Measurements from ENCODE around the gene MTFR2. TPM values are rescaled to one million over a fixed set of nuclear protein-coding genes. Genes with fewer than 3 reads are reported as not detected.
A peak's percentile ranks its signal among the peaks of the same experiment; 100 is the strongest.
"Not testable (repeated sequence)": the region's sequence is repeated elsewhere in the genome, so short reads cannot be mapped to it uniquely, and the experiment has no call there.

Gene MTFR2
- total RNA-seq, 1 donor from 2014 or later = 1.4 TPM

- ATAC-seq = peak; percentile 97
- Histone ChIP-seq H3K9me3 (no peaks in the 10 kb centered on the region), H3K36me3 (no peaks in the 10 kb centered on the region), H3K4me1 (peaks cover 5% of the 10 kb centered on the region), H3K27ac (no peak overlapping the region), H3K27me3 (no peaks in the 10 kb centered on the region), H3K4me3 (peak overlapping the region; percentile 18)
- intact Hi-C loops (cut with DNase I) = no loop called here
- DNase-seq = no peak
- TF ChIP-seq CTCF (IDR thresholded peaks at IDR 0.05) = peak; percentile 100
Measured at GRCh38 chr6:136226027-136226673, 24.0 kb downstream of the MTFR2 start.

- DNase-seq = no peak
- intact Hi-C loops (cut with DNase I) = no loop called here
- Histone ChIP-seq H3K4me3 (no peak overlapping the region), H3K27ac (no peak overlapping the region), H3K9me3 (no peaks in the 10 kb centered on the region), H3K27me3 (no peaks in the 10 kb centered on the region), H3K36me3 (no peaks in the 10 kb centered on the region), H3K4me1 (peaks cover 5% of the 10 kb centered on the region)
- no peak for TF ChIP-seq CTCF (IDR thresholded peaks at IDR 0.05)
- ATAC-seq = no peak
Measured at GRCh38 chr6:136225496-136225895, 24.6 kb downstream of the MTFR2 start.

- intact Hi-C loops (cut with DNase I); ATAC-seq: not testable (repeated sequence)
Measured at GRCh38 chr6:136224974-136225373, 25.1 kb downstream of the MTFR2 start.

GRCh38 chr6:136216503-136217401 is 33.4 kb downstream of the MTFR2 start:
- intact Hi-C loops (cut with DNase I) = no loop called here
- no peak overlapping the region for H3K27ac ChIP-seq
- H3K4me1 ChIP-seq = no peaks in the 10 kb centered on the region
- H3K4me3 ChIP-seq = no peak overlapping the region
- H3K9me3 ChIP-seq = no peaks in the 10 kb centered on the region
- no peaks in the 10 kb centered on the region for H3K36me3 ChIP-seq
- no peak for TF ChIP-seq CTCF (IDR thresholded peaks at IDR 0.05)
- ATAC-seq = no peak
- no peaks in the 10 kb centered on the region for H3K27me3 ChIP-seq
- no peak for DNase-seq

More at GRCh38 chr6:136224974-136225373, 25.1 kb downstream of the MTFR2 start:
- H3K4me3 ChIP-seq, H3K4me1 ChIP-seq, H3K9me3 ChIP-seq, H3K27ac ChIP-seq, DNase-seq, H3K27me3 ChIP-seq, H3K36me3 ChIP-seq: not testable (repeated sequence)

- no peaks in the 10 kb centered on the region for H3K9me3 ChIP-seq
- H3K36me3 ChIP-seq = no peaks in the 10 kb centered on the region
- no peak overlapping the region for H3K27ac ChIP-seq
- ATAC-seq (no peak), DNase-seq (no peak)
- intact Hi-C loops (cut with DNase I) = no loop called here
- TF ChIP-seq CTCF (IDR thresholded peaks at IDR 0.05) = no peak
- H3K4me3 ChIP-seq = no peak overlapping the region
- H3K4me1 ChIP-seq = no peaks in the 10 kb centered on the region
- H3K27me3 ChIP-seq = no peaks in the 10 kb centered on the region
Measured at GRCh38 chr6:136213853-136214252, 36.3 kb downstream of the MTFR2 start.

- Histone ChIP-seq H3K4me3 (no peak overlapping the region), H3K4me1 (no peaks in the 10 kb centered on the region), H3K27ac (no peak overlapping the region), H3K9me3 (no peaks in the 10 kb centered on the region), H3K36me3 (no peaks in the 10 kb centered on the region), H3K27me3 (no peaks in the 10 kb centered on the region)
- TF ChIP-seq CTCF (IDR thresholded peaks at IDR 0.05) = no peak
- no peak for ATAC-seq
- intact Hi-C loops (cut with DNase I) = no loop called here
- no peak for DNase-seq
Measured at GRCh38 chr6:136213012-136213539, 37.0 kb downstream of the MTFR2 start.
